ENCODE measurements around the gene PRDM15.

Gene PRDM15

DNA sequence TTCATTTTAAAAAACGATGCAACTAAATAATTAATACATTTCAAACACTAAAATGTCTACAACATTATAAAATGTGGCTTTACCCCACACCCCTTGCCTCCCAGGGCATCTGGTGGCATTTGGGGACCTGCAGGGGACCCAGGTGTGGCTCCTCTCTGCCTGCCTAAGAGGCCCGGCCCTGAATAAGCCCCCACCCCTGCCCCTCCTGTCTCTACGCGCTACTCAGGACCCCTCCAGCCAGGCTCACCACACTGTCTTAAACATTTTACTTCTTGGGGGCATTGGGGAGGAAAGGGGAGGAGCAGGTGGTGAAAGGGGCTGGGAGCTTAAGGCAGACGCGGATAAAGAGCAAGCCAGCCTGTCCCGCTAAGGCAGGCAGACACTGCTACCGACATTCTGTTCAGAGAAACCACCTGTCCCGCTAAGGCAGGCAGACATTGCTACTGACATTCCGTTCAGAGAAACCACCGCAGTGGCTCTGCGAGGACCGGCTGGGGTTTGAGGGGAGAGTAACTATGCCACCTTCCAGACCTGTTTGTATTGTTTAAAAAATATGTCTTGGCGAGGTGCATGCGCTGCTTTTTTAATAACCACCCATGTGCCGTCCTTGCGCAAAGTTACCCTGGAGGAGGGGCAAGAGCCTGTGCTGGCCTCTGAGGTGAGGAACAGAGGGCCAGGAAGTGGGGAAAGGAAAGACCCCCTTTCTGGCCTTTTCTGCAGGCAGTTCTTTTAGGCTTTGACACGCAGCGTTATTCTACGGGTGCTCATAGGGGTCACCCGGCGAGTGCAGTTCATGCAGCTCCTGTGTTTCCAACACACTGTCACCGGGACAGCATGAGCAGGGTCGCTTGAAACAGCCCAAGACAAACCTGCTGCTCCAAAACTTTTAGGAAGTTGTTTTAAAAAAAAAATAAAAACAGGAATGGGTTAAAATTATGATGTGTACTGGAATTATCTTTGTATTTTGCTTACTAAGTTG is 61.0 kb downstream of the PRDM15 start:
- no peaks in the 10 kb centered on the region for H3K79me2 ChIP-seq (ENCODE audit: low read length)
- H3K27me3 ChIP-seq (replicated peaks; ENCODE audit: insufficient read depth, low read length), result no peaks in the 10 kb centered on the region
- no peaks in the 10 kb centered on the region for H3K36me3 ChIP-seq (replicated peaks; ENCODE audit: insufficient read depth, low read length)
- H3K4me2 ChIP-seq (ENCODE audit: low read depth, low read length), result no peak overlapping the region
- peaks cover 8% of the 10 kb centered on the region for H3K4me1 ChIP-seq (ENCODE audit: low read length)
- H2AFZ ChIP-seq (ENCODE audit: low read length), result no peak overlapping the region
- no peak for DNase-seq
- no peak overlapping the region for H3K4me3 ChIP-seq (ENCODE audit: low read length)
- TF ChIP-seq EZH2phosphoT487 (IDR thresholded peaks at IDR 0.05; ENCODE audit: low read length), result no peak
- TF ChIP-seq EZH2 (optimal IDR thresholded peaks at IDR 0.05; ENCODE audit: low read depth, low read length), result no peak
- TF ChIP-seq, protein P1, sequence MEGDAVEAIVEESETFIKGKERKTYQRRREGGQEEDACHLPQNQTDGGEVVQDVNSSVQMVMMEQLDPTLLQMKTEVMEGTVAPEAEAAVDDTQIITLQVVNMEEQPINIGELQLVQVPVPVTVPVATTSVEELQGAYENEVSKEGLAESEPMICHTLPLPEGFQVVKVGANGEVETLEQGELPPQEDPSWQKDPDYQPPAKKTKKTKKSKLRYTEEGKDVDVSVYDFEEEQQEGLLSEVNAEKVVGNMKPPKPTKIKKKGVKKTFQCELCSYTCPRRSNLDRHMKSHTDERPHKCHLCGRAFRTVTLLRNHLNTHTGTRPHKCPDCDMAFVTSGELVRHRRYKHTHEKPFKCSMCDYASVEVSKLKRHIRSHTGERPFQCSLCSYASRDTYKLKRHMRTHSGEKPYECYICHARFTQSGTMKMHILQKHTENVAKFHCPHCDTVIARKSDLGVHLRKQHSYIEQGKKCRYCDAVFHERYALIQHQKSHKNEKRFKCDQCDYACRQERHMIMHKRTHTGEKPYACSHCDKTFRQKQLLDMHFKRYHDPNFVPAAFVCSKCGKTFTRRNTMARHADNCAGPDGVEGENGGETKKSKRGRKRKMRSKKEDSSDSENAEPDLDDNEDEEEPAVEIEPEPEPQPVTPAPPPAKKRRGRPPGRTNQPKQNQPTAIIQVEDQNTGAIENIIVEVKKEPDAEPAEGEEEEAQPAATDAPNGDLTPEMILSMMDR (IDR thresholded peaks at IDR 0.05; ENCODE audit: low read length), result no peak
- H3K9ac ChIP-seq (ENCODE audit: low read length), result no peak overlapping the region
- H3K9me3 ChIP-seq (replicated peaks; ENCODE audit: insufficient read depth, low read length), result no peaks in the 10 kb centered on the region
- H3F3A ChIP-seq (ENCODE audit: insufficient read depth, low read length), result peaks cover 13% of the 10 kb centered on the region
- no peak overlapping the region for H3K27ac ChIP-seq (ENCODE audit: low read length)
- no peaks in the 10 kb centered on the region for H4K20me1 ChIP-seq (ENCODE audit: insufficient read depth, low read length)
- H3K9me2 ChIP-seq (replicated peaks; ENCODE audit: insufficient read depth, low read length), result no peaks in the 10 kb centered on the region

DNA sequence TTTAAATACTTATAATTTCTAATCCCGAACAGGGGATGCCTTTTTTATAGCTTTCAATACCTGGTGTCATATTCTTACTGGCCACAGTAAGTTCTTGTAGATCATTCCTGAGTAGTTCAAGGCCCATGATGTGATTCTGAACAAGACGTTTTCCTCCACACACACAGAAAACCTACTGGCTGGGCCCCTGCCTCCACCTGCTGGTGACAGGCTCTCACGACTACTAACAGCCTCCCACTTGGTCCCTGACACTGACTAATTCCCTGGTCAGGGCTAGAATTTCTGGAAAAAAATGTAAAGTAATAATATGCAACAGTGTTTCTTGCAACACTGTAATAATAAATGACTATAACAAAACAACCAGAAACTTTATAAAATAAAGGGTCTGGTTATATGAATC is 61.9 kb downstream of the PRDM15 start:
- peaks cover 5% of the 10 kb centered on the region for H3K4me1 ChIP-seq (ENCODE audit: low read length)
- H3K9me3 ChIP-seq (replicated peaks; ENCODE audit: insufficient read depth, low read length), result no peaks in the 10 kb centered on the region
- H3K4me2 ChIP-seq (ENCODE audit: low read depth, low read length), result peak overlapping the region; percentile 4; the same call in 1 of the 2 replicates
- H3K9ac ChIP-seq (ENCODE audit: low read length), result no peak overlapping the region
- H3K9me2 ChIP-seq (replicated peaks; ENCODE audit: insufficient read depth, low read length), result no peaks in the 10 kb centered on the region
- H2AFZ ChIP-seq (ENCODE audit: low read length), result 0 out of 2 replicates have a peak overlapping the region, but pooled peaks have one; percentile 9
- no peaks in the 10 kb centered on the region for H4K20me1 ChIP-seq (ENCODE audit: insufficient read depth, low read length)
- H3K79me2 ChIP-seq (ENCODE audit: low read length), result no peaks in the 10 kb centered on the region
- no peak overlapping the region for H3K4me3 ChIP-seq (ENCODE audit: low read length)
- no peaks in the 10 kb centered on the region for H3K36me3 ChIP-seq (replicated peaks; ENCODE audit: insufficient read depth, low read length)
- H3K27me3 ChIP-seq (replicated peaks; ENCODE audit: insufficient read depth, low read length), result no peaks in the 10 kb centered on the region
- peaks cover 13% of the 10 kb centered on the region for H3F3A ChIP-seq (ENCODE audit: insufficient read depth, low read length)
- peak; percentile 75 for DNase-seq
- TF ChIP-seq, protein P1 (IDR thresholded peaks at IDR 0.05; ENCODE audit: low read length), result peak; percentile 92
- no peak for TF ChIP-seq EZH2 (optimal IDR thresholded peaks at IDR 0.05; ENCODE audit: low read depth, low read length)
- H3K27ac ChIP-seq (ENCODE audit: low read length), result peak overlapping the region; percentile 17; the same call in 1 of the 2 replicates

DNA sequence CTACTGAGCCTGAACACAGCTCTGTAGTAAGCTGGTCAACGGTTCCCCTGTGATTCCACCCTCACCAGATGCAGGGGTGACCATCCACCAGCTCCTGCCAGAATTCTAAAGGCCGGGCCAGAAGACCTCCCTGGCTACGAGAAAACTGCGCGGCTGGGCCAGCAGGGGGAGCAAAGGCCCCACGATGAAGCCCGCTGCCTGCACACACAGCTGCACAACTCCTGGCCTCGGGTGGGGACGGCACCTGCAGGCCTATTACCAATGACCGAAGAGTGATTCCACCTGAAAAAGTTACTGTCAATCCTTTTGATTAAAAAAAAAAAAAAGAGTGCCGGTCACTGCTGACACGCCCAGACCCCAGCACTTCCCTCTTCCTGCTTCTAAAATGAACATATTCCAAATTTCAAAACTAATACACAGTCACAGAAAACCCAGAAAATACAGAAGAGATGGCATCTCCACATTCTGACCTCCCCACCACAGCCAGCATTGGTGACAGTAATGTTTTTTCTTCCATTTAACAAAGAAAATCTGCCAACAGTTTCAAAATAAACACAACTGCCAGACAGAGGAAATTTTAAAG is 62.5 kb downstream of the PRDM15 start:
- H3K79me2 ChIP-seq (ENCODE audit: low read length), result no peaks in the 10 kb centered on the region
- no peaks in the 10 kb centered on the region for H3K9me2 ChIP-seq (replicated peaks; ENCODE audit: insufficient read depth, low read length)
- H3K4me2 ChIP-seq (ENCODE audit: low read depth, low read length), result peak overlapping the region; percentile 4; the same call in 1 of the 2 replicates
- H3K4me1 ChIP-seq (ENCODE audit: low read length), result peaks cover 5% of the 10 kb centered on the region
- peaks cover 13% of the 10 kb centered on the region for H3F3A ChIP-seq (ENCODE audit: insufficient read depth, low read length)
- H3K36me3 ChIP-seq (replicated peaks; ENCODE audit: insufficient read depth, low read length), result no peaks in the 10 kb centered on the region
- TF ChIP-seq EZH2 (optimal IDR thresholded peaks at IDR 0.05; ENCODE audit: low read depth, low read length), result no peak
- TF ChIP-seq, protein P1 (IDR thresholded peaks at IDR 0.05; ENCODE audit: low read length), result peak; percentile 96
- DNase-seq, result peak; percentile 87
- no peak overlapping the region for H3K4me3 ChIP-seq (ENCODE audit: low read length)
- 0 out of 2 replicates have a peak overlapping the region, but pooled peaks have one; percentile 9 for H2AFZ ChIP-seq (ENCODE audit: low read length)
- no peak overlapping the region for H3K9ac ChIP-seq (ENCODE audit: low read length)
- H4K20me1 ChIP-seq (ENCODE audit: insufficient read depth, low read length), result no peaks in the 10 kb centered on the region
- H3K27ac ChIP-seq (ENCODE audit: low read length), result peak overlapping the region; percentile 17; the same call in 1 of the 2 replicates
- no peaks in the 10 kb centered on the region for H3K9me3 ChIP-seq (replicated peaks; ENCODE audit: insufficient read depth, low read length)
- H3K27me3 ChIP-seq (replicated peaks; ENCODE audit: insufficient read depth, low read length), result no peaks in the 10 kb centered on the region
